ENCODE results near the gene ABAT. TPM values are rescaled to one million over a fixed set of nuclear protein-coding genes. Genes with fewer than 3 reads are reported as not detected.

The ABAT gene
- total and polyA plus RNA-seq, 2 of the 8 experiments (the other 6 are each of a cell fraction or from before 2014, with no cell fraction given), result 6.4 to 8.4 TPM

DNA sequence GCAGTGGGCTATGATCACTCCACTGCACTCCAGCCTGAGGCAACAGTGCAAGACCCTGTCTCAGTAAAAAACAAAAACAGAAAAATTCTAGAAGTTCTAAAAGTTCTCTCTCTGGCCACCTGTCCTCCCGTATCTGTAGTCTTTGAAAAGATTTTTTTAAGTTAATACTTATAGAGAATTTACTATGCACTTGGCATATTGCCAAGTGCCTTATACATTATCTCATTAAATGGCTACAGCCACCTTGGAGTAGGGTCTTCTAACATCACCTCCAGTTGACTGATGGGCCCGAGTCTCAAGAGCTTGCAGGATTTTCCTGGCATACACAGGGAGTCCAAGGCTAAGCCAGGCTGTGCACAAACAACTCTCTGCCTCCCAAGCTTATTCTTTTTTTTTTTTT, 78.3 kb downstream of the ABAT start (continued):
- TF ChIP-seq CHD7 (IDR thresholded peaks at IDR 0.05; ENCODE audit: insufficient replicate concordance, low read length), result no peak
- no peak for TF ChIP-seq USF2 (IDR thresholded peaks at IDR 0.05; ENCODE audit: low read length)
- no peak for TF ChIP-seq BCL11A (IDR thresholded peaks at IDR 0.05; ENCODE audit: low read depth in 2 of 2, low read length in 2 of 2)
- TF ChIP-seq CBX5 (IDR thresholded peaks at IDR 0.05; ENCODE audit: low read depth, low read length), result no peak
- TF ChIP-seq EGR1 (IDR thresholded peaks at IDR 0.05; ENCODE audit: borderline replicate concordance, low read depth, low read length), result no peak
- TF ChIP-seq JUN (IDR thresholded peaks at IDR 0.05; ENCODE audit: low read depth, low read length), result no peak
- TF ChIP-seq, protein P1, sequence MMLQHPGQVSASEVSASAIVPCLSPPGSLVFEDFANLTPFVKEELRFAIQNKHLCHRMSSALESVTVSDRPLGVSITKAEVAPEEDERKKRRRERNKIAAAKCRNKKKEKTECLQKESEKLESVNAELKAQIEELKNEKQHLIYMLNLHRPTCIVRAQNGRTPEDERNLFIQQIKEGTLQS (IDR thresholded peaks at IDR 0.05; ENCODE audit: insufficient read depth, low read depth, low read length), result no peak
- TF ChIP-seq POU5F1 (IDR thresholded peaks at IDR 0.05; ENCODE audit: low read depth, low read length), result no peak
- TF ChIP-seq TAF1 (IDR thresholded peaks at IDR 0.05; ENCODE audit: low read depth, low read length), result no peak
- TF ChIP-seq MAX (IDR thresholded peaks at IDR 0.05), result no peak
